ENCODE results near the gene CEP57.
A peak's percentile ranks its signal among the peaks of the same experiment; 100 is the strongest.

Gene CEP57

GRCh38 chr11:95790123-95790932 lies at the start of gene CEP57 (continued):
- no peak for TF ChIP-seq ELK4 (IDR thresholded peaks at IDR 0.05; ENCODE audit: borderline replicate concordance, low read depth, low read length)
- no peak for TF ChIP-seq ZNF677 (tag by site-specific recombination; IDR thresholded peaks at IDR 0.05)
- TF ChIP-seq ZXDB (tag by site-specific recombination; IDR thresholded peaks at IDR 0.05) = peak; percentile 97
- TF ChIP-seq ZNF629 (tag by site-specific recombination; IDR thresholded peaks at IDR 0.05) = peak; percentile 96
- TF ChIP-seq SCRT1 (tag by site-specific recombination; IDR thresholded peaks at IDR 0.05; ENCODE audit: borderline replicate concordance) = no peak
- TF ChIP-seq ZBTB44 (tag by site-specific recombination; IDR thresholded peaks at IDR 0.05) = no peak
- no peak for TF ChIP-seq ZNF37A (tag by site-specific recombination; IDR thresholded peaks at IDR 0.05)
- TF ChIP-seq ZNF704 (tag by site-specific recombination; IDR thresholded peaks at IDR 0.05) = no peak
- TF ChIP-seq ZNF670 (tag by site-specific recombination; IDR thresholded peaks at IDR 0.05; ENCODE audit: low read depth) = no peak
- no peak for TF ChIP-seq KLF8 (tag by site-specific recombination; IDR thresholded peaks at IDR 0.05)
- no peak for TF ChIP-seq HOXC10 (CRISPR knock-in tag; IDR thresholded peaks at IDR 0.05)
- no peak for TF ChIP-seq ZSCAN18 (tag by site-specific recombination; IDR thresholded peaks at IDR 0.05)
- no peak for TF ChIP-seq ZNF624 (tag by site-specific recombination; IDR thresholded peaks at IDR 0.05)
- peak; percentile 43 for TF ChIP-seq ZIC2 (tag by site-specific recombination; IDR thresholded peaks at IDR 0.05)
- TF ChIP-seq ZNF747 (tag by site-specific recombination; IDR thresholded peaks at IDR 0.05) = no peak
- TF ChIP-seq ZNF239 (tag by site-specific recombination; IDR thresholded peaks at IDR 0.05) = no peak
- TF ChIP-seq ZNF157 (tag by site-specific recombination; IDR thresholded peaks at IDR 0.05) = no peak
- TF ChIP-seq HOXD13 (CRISPR knock-in tag; IDR thresholded peaks at IDR 0.05; ENCODE audit: borderline replicate concordance) = no peak
- TF ChIP-seq KLF10 (tag by site-specific recombination; IDR thresholded peaks at IDR 0.05) = peak; percentile 80
- no peak for TF ChIP-seq ZNF416 (tag by site-specific recombination; IDR thresholded peaks at IDR 0.05)
- no peak for TF ChIP-seq ZNF645 (tag by site-specific recombination; IDR thresholded peaks at IDR 0.05)
- TF ChIP-seq ZNF175 (tag by site-specific recombination; IDR thresholded peaks at IDR 0.05) = no peak
- peak; percentile 65; the same call in 1 of the 2 replicates for TF ChIP-seq ZNF335 (tag by site-specific recombination; conservative IDR thresholded peaks at IDR 0.05)
- no peak for TF ChIP-seq ZNF626 (tag by site-specific recombination; IDR thresholded peaks at IDR 0.05)
- TF ChIP-seq ZNF324 (tag by site-specific recombination; IDR thresholded peaks at IDR 0.05) = no peak
- no peak for TF ChIP-seq ZNF112 (tag by site-specific recombination; IDR thresholded peaks at IDR 0.05)
- TF ChIP-seq ZNF354C (tag by site-specific recombination; IDR thresholded peaks at IDR 0.05; ENCODE audit: borderline replicate concordance, low read depth) = no peak
- TF ChIP-seq ZNF707 (tag by site-specific recombination; IDR thresholded peaks at IDR 0.05) = no peak
- TF ChIP-seq ZNF292 (tag by site-specific recombination; IDR thresholded peaks at IDR 0.05; ENCODE audit: borderline replicate concordance, low read depth) = no peak
- TF ChIP-seq ZNF121 (tag by site-specific recombination; IDR thresholded peaks at IDR 0.05) = no peak
- peak; percentile 36; the same call in 1 of the 2 replicates for TF ChIP-seq ZNF600 (tag by site-specific recombination; IDR thresholded peaks at IDR 0.05)
- TF ChIP-seq ZNF544 (tag by site-specific recombination; IDR thresholded peaks at IDR 0.05) = no peak
- TF ChIP-seq ZNF274 (IDR thresholded peaks at IDR 0.05; ENCODE audit: low read length) = no peak
- TF ChIP-seq ZNF274 (tag by site-specific recombination; IDR thresholded peaks at IDR 0.05; ENCODE audit: borderline replicate concordance) = no peak
- TF ChIP-seq ZNF433 (tag by site-specific recombination; IDR thresholded peaks at IDR 0.05; ENCODE audit: low read depth) = no peak
- TF ChIP-seq ZNF341 (tag by site-specific recombination; IDR thresholded peaks at IDR 0.05; ENCODE audit: low read depth) = no peak
- TF ChIP-seq ZNF404 (tag by site-specific recombination; IDR thresholded peaks at IDR 0.05) = no peak
